Endothelial cell of umbilical vein (primary cell): ENCODE data around the gene UNC5B. TPM values are rescaled to one million over a fixed set of nuclear protein-coding genes. Genes with fewer than 3 reads are reported as not detected.

ENCODE experiments used
- BruUV-seq: library from RNA; stranded (reverse); fragments of 400-500 nt; replicated peaks from 2 replicates; lab custom pipeline; 2021; lab: Mats Ljungman, UMichigan
- CTCF ChIA-PET: fragments of 300-600, 350-600 bp; sonication (Branson Sonifier 250); formaldehyde crosslinking; loops from one replicate; lab custom pipeline; 2021; ENCODE audit warnings: antibody characterized with exemption, inconsistent platforms; lab: Charles Lee
- POLR2A ChIA-PET: fragments of 300-600, 350-600 bp; sonication (Branson Sonifier 250); formaldehyde crosslinking; loops from one replicate; lab custom pipeline; 2021; ENCODE audit warnings: antibody characterized with exemption, inconsistent platforms; lab: Charles Lee
- DNase-seq: peaks from one replicate; pipeline ENCODE4 v3.0.0-alpha.2; 2011; ENCODE audit warnings: low read depth, low spot score
- FAIRE-seq: peaks from 2 replicates; lab custom pipeline; 2011; peaks lifted over from hg19 to GRCh38; lab: Jason Lieb, UNC
- H2AFZ ChIP-seq: 2 replicates; pipeline ENCODE4 v1.6.0; 2012; ENCODE audit warnings: low read depth, low read length, control low read depth, inconsistent platforms
- H3K27ac ChIP-seq: 2 replicates; pipeline ENCODE4 v1.5.1; 2011; ENCODE audit warnings: low read depth, mild to moderate bottlenecking, control low read depth, low read length, moderate library complexity; ENCODE audit not compliant: insufficient read depth
- H3K27me3 ChIP-seq, 2 experiments: 2 replicates each; pipeline versions ENCODE4 v1.6.0 to v1.6.1; 2011; ENCODE audit warnings: low read length in 2 of 2, mixed read lengths in 1 of 2; ENCODE audit not compliant: control insufficient read depth in 2 of 2, insufficient read depth in 2 of 2
- H3K36me3 ChIP-seq, 2 experiments: 2 replicates in 1 of 2; 3 replicates in 1 of 2; pipeline ENCODE4 v1.5.1; 2011; ENCODE audit warnings: low read length in 2 of 2, mild to moderate bottlenecking in 1 of 2, moderate library complexity in 1 of 2; ENCODE audit not compliant: control insufficient read depth in 2 of 2, insufficient read depth in 2 of 2; ENCODE audit errors: extremely low read depth in 1 of 2
- H3K4me1 ChIP-seq: 3 replicates; pipeline ENCODE4 v1.5.1; 2011; ENCODE audit warnings: mild to moderate bottlenecking, low read length; ENCODE audit not compliant: control insufficient read depth, insufficient read depth; ENCODE audit errors: extremely low read depth
- H3K4me2 ChIP-seq: 2 replicates; pipeline ENCODE4 v1.6.1; 2011; ENCODE audit warnings: low read length, control low read depth, mixed read lengths; ENCODE audit not compliant: insufficient read depth
- H3K4me3 ChIP-seq, 3 experiments: fragments of 200-600 bp in 1 of 3; sonication (generic), shearing (Covaris generic) in 1 of 3; replicated peaks in 1 of 3; 2 replicates each; pipeline ENCODE4 v1.5.1; 2011 to 2016; ENCODE audit warnings: control low read depth in 3 of 3, low read length in 3 of 3, mild to moderate bottlenecking in 2 of 3, inconsistent platforms in 1 of 3, low read depth in 1 of 3, moderate library complexity in 1 of 3; ENCODE audit not compliant: insufficient read depth in 1 of 3
- H3K79me2 ChIP-seq: 2 replicates; pipeline ENCODE4 v1.6.0; 2012; ENCODE audit warnings: low read length, inconsistent platforms; ENCODE audit not compliant: control insufficient read depth, insufficient read depth
- H3K9ac ChIP-seq: replicated peaks from 2 replicates; pipeline ENCODE3; 2011; ENCODE audit warnings: low read length, control low read depth; ENCODE audit not compliant: insufficient read depth; ENCODE audit errors: extremely low read depth
- H3K9me1 ChIP-seq: replicated peaks from 3 replicates; pipeline ENCODE4 v1.6.0; 2011; ENCODE audit warnings: mild to moderate bottlenecking, low read length; ENCODE audit not compliant: control insufficient read depth, insufficient read depth; ENCODE audit errors: extremely low read depth
- H3K9me3 ChIP-seq: replicated peaks from 2 replicates; pipeline ENCODE4 v1.5.1; 2012; ENCODE audit warnings: low read length, inconsistent platforms; ENCODE audit not compliant: control insufficient read depth, insufficient read depth
- H4K20me1 ChIP-seq: replicated peaks from 2 replicates; pipeline ENCODE3; 2011; ENCODE audit warnings: mild to moderate bottlenecking, low read length; ENCODE audit not compliant: control insufficient read depth, insufficient read depth; ENCODE audit errors: extremely low read depth
- EZH2 ChIP-seq: IDR thresholded peaks from 2 replicates; pipeline ENCODE4 v1.6.1; 2012; ENCODE audit warnings: borderline replicate concordance, low read depth, mild to moderate bottlenecking, moderate library complexity, low read length, inconsistent platforms; ENCODE audit not compliant: severe bottlenecking
- FOS ChIP-seq: IDR thresholded peaks from 2 replicates; pipeline ENCODE4 v1.6.1; 2011; ENCODE audit warnings: mild to moderate bottlenecking, low read length, moderate library complexity, borderline replicate concordance; ENCODE audit not compliant: insufficient read depth
- GATA2 ChIP-seq: IDR thresholded peaks from 2 replicates; pipeline ENCODE4 v1.7.0; 2011; ENCODE audit warnings: low read depth, mild to moderate bottlenecking, moderate library complexity, mixed read lengths, low read length; ENCODE audit not compliant: insufficient read length, insufficient read depth
- JUN ChIP-seq: IDR thresholded peaks from 2 replicates; pipeline ENCODE4 v1.6.1; 2011; ENCODE audit warnings: borderline replicate concordance, low read depth; ENCODE audit not compliant: insufficient read length, insufficient read depth
- MYC ChIP-seq: IDR thresholded peaks from one replicate; pipeline ENCODE4 v1.6.1; 2011; ENCODE audit warnings: mild to moderate bottlenecking, low read depth, low read length
- POLR2A ChIP-seq: IDR thresholded peaks from 2 replicates; pipeline ENCODE4 v1.6.1; 2012; ENCODE audit warnings: low read depth, mild to moderate bottlenecking, control low read depth, low read length
- POLR2AphosphoS5 ChIP-seq: IDR thresholded peaks from 2 replicates; pipeline ENCODE4 v1.6.1; 2012; ENCODE audit warnings: low read depth, mild to moderate bottlenecking, control low read depth, low read length, moderate library complexity; ENCODE audit not compliant: insufficient read depth
- dilution Hi-C: fragments of 300-500 bp; cut with MboI; formaldehyde crosslinking; loops from one replicate; pipeline ENCODE4 v1.15.0; 2019; ENCODE audit warnings: low sequenced_read_pairs; ENCODE audit not compliant: extremely low pct_ligation_motif_present
- intact Hi-C: fragments of 100-400 bp; cut with micrococcal nuclease; formaldehyde crosslinking; loops from one replicate; pipeline ENCODE4 v1.10.0; 2022
- polyA plus RNA-seq, 4 experiments: library from polyadenylated mRNA; depleted of rRNA in 3 of 4; stranded (reverse) in 3 of 4; unstranded in 1 of 4; fragments of >200 nt; gene quantifications; 2 replicates each; pipeline versions ENCODE4 v1.2.1 to v1.2.3, GENCODE V29; 2011 to 2012; ENCODE audit warnings: missing spikeins in 1 of 4
- total RNA-seq: library from RNA; stranded (reverse); gene quantifications from 2 replicates; pipeline ENCODE4 v1.2.3, GENCODE V29; 2021
- TF ChIP-seq, protein P1 (sequence below): IDR thresholded peaks from 2 replicates; pipeline ENCODE4 v1.6.1; 2011; ENCODE audit not compliant: insufficient read depth, insufficient read length
- TF ChIP-seq, protein P2 (sequence below), 2 donors: IDR thresholded peaks; 1 replicate in 1 of 2; 2 replicates in 1 of 2; pipeline ENCODE4 v1.5.1; 2011; ENCODE audit warnings: low read length in 2 of 2, mild to moderate bottlenecking in 2 of 2, moderate library complexity in 2 of 2, control low read depth in 1 of 2, inconsistent platforms in 1 of 2, low read depth in 1 of 2; ENCODE audit not compliant: insufficient read depth in 1 of 2; ENCODE audit errors: extremely low read depth in 1 of 2

UNC5B gene
- total and polyA plus RNA-seq, 2 donors (not counting 3 experiments of a cell fraction or from before 2014, with no cell fraction given) = 0.39 to 2.5 TPM

DNA sequence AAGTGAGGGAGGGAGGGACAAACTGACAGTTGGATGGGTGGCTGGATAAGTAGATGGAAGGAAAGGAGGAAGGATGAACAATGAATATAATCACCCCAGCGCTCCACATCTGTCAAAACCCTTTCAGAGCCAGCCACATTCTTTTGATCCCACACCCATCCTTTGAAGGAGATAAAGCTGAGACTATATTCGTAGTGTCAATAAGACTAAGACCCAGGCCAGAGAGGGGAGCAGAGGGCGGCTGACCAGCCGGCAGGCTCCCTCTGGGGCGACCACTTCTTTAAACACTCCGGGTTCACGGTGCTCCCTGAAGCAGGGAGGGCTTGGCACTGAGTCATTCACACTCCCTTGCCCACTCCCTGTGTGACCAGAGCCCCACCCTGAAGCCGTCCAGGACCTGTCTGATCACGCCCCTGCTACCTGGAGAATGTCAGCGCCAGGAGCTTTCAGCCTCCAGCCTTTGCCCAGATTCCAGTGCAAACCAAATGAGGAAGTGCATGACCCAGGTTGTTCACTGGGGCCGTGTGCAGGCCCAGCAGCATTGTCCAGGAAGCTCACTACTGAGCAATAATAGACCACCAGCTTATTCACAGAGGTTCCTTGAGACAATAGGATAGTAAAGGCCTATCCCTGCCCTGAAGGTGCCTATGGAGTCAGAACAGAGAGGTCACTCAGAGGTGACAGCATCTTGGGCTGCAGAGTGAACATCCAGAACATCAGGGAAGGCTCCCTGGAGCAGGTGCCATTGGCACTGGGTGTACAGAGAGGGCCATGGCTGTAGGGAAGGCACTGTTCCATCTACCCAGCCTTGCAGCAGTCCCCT, 34.4 kb downstream of the UNC5B start:
- POLR2A ChIA-PET = no interaction called here
- peaks cover 0 to 11% of the 10 kb centered on the region in 2 experiments for H3K27me3 ChIP-seq
- no peak overlapping the region for H3K4me3 ChIP-seq
- FAIRE-seq (no peak), DNase-seq (no peak)
- no peaks in the 10 kb centered on the region for H3K36me3 ChIP-seq
- no peak overlapping the region for H3K27ac ChIP-seq
- no peak overlapping the region for H3K9ac ChIP-seq
- no TSS peak for BruUV-seq
- H3K4me1 ChIP-seq = peaks cover 14% of the 10 kb centered on the region
- no peaks in the 10 kb centered on the region for H4K20me1 ChIP-seq
- TF ChIP-seq GATA2 (no peak), JUN (no peak), POLR2AphosphoS5 (no peak), EZH2 (no peak), POLR2A (no peak), FOS (no peak), MYC (no peak)
- TF ChIP-seq, protein P1, sequence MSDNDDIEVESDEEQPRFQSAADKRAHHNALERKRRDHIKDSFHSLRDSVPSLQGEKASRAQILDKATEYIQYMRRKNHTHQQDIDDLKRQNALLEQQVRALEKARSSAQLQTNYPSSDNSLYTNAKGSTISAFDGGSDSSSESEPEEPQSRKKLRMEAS = no peak
- TF ChIP-seq, protein P2, sequence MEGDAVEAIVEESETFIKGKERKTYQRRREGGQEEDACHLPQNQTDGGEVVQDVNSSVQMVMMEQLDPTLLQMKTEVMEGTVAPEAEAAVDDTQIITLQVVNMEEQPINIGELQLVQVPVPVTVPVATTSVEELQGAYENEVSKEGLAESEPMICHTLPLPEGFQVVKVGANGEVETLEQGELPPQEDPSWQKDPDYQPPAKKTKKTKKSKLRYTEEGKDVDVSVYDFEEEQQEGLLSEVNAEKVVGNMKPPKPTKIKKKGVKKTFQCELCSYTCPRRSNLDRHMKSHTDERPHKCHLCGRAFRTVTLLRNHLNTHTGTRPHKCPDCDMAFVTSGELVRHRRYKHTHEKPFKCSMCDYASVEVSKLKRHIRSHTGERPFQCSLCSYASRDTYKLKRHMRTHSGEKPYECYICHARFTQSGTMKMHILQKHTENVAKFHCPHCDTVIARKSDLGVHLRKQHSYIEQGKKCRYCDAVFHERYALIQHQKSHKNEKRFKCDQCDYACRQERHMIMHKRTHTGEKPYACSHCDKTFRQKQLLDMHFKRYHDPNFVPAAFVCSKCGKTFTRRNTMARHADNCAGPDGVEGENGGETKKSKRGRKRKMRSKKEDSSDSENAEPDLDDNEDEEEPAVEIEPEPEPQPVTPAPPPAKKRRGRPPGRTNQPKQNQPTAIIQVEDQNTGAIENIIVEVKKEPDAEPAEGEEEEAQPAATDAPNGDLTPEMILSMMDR (IDR thresholded peaks at IDR 0.05; ENCODE audit: extremely low read depth in 1 of 2, insufficient read depth in 1 of 2, low read depth in 1 of 2, low read length in 2 of 2) = no peak
- dilution Hi-C loops (no loop called here), intact Hi-C loops (no loop called here)
- H3K9me1 ChIP-seq = no peaks in the 10 kb centered on the region
- no peaks in the 10 kb centered on the region for H3K9me3 ChIP-seq
- CTCF ChIA-PET = interaction anchor here (0.7 to 3.0 kb wide), 3 partner anchors 13 to 23 kb away, joined by 3 to 13 read pairs (median 11); no protein-coding TSS in a partner anchor
- no peak overlapping the region for H2AFZ ChIP-seq
- H3K4me2 ChIP-seq = no peak overlapping the region
- H3K79me2 ChIP-seq = no peaks in the 10 kb centered on the region
